ENCODE data around the gene PGA3.
"Not testable (repeated sequence)": the region's sequence is repeated elsewhere in the genome, so short reads cannot be mapped to it uniquely, and the experiment has no call there.

The PGA3 gene

GRCh38 chr11:61211327-61211952 is 8.1 kb downstream of the PGA3 start:
- not testable (repeated sequence) for DNase-seq

GRCh38 chr11:61212202-61212601 is 8.9 kb downstream of the PGA3 start:
- not testable (repeated sequence) for DNase-seq

GRCh38 chr11:61213711-61214324 is 10.5 kb downstream of the PGA3 start:
- not testable (repeated sequence) for DNase-seq

GRCh38 chr11:61218306-61218705 is 15.0 kb downstream of the PGA3 start:
- not testable (repeated sequence) for DNase-seq

- DNase-seq, result not testable (repeated sequence)
Measured at GRCh38 chr11:61219016-61219415, 15.7 kb downstream of the PGA3 start.

GRCh38 chr11:61222047-61222446 is 18.7 kb downstream of the PGA3 start, which contains the start of gene PGA4:
Gene PGA4 (plus strand): TSS chr11:61222347. CDS start chr11:61222401, 54 bp downstream.
- not testable (repeated sequence) for DNase-seq

- not testable (repeated sequence) for DNase-seq
Measured at GRCh38 chr11:61222692-61223091, 19.4 kb downstream of the PGA3 start.

GRCh38 chr11:61226457-61227137 is 23.3 kb downstream of the PGA3 start:
- not testable (repeated sequence) for DNase-seq

GRCh38 chr11:61229458-61229857 is 26.1 kb downstream of the PGA3 start:
- DNase-seq, result not testable (repeated sequence)

GRCh38 chr11:61231033-61231432 is 27.7 kb downstream of the PGA3 start:
- DNase-seq, result not testable (repeated sequence)

- not testable (repeated sequence) for DNase-seq
Measured at GRCh38 chr11:61231585-61231984, 28.3 kb downstream of the PGA3 start.

- DNase-seq, result not testable (repeated sequence)
Measured at GRCh38 chr11:61232548-61233145, 29.3 kb downstream of the PGA3 start.

- not testable (repeated sequence) for DNase-seq
Measured at GRCh38 chr11:61237130-61237529, 33.8 kb downstream of the PGA3 start.

GRCh38 chr11:61240288-61240687 is 37.0 kb downstream of the PGA3 start:
- not testable (repeated sequence) for DNase-seq

- DNase-seq, result not testable (repeated sequence)
Measured at GRCh38 chr11:61240875-61241274, 37.6 kb downstream of the PGA3 start, which contains the start of gene PGA5. Gene PGA5 (plus strand): TSS chr11:61241175. CDS start chr11:61241227, 52 bp downstream.

GRCh38 chr11:61241526-61241925 is 38.2 kb downstream of the PGA3 start:
- DNase-seq, result not testable (repeated sequence)

GRCh38 chr11:61245284-61245964 is 42.1 kb downstream of the PGA3 start:
- DNase-seq, result not testable (repeated sequence)

GRCh38 chr11:61248071-61248470 is 44.8 kb downstream of the PGA3 start:
- DNase-seq, result not testable (repeated sequence)

GRCh38 chr11:61249201-61249600 is 45.9 kb downstream of the PGA3 start:
- DNase-seq, result not testable (repeated sequence)

- not testable (repeated sequence) for DNase-seq
Measured at GRCh38 chr11:61250796-61251765, 47.8 kb downstream of the PGA3 start.

GRCh38 chr11:61252332-61252731 is 49.0 kb downstream of the PGA3 start:
- DNase-seq, result not testable (repeated sequence)

All from NCI-H69 (cell line).